LNCaP clone FGC (cell line): ENCODE measurements around the gene PPP3CA.

Experiments
- DNase-seq: peaks from one replicate; pipeline ENCODE4 v3.0.0-alpha.2; 2011; ENCODE audit warnings: low read depth
- H3K4me3 ChIP-seq: 2 replicates; pipeline ENCODE4 v1.5.1; 2011; ENCODE audit warnings: mild to moderate bottlenecking, low read depth, low read length, control low read depth
- CTCF ChIP-seq: IDR thresholded peaks from 2 replicates; pipeline ENCODE4 v1.5.1; 2012; ENCODE audit warnings: mild to moderate bottlenecking; ENCODE audit not compliant: control insufficient read depth, insufficient read depth; ENCODE audit errors: extremely low read depth

Gene PPP3CA

DNA sequence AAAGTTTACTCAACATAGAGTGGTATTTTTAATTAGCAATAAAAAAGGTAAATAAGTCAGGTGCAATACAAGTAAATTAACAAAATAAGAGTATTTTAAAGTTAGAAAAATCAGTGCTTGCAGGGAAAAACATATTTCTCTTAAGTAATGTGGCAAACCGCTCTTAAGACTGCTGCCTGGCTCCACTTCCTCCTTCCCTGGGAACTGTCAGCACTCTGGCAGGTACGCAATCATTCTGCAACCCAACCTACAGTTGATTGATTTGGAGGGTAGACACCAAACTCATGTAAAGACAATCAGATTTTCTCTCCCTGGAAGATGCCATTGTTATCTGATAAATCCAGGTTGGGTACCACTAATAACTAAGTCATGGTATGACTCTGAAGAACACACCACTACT lies 63.9 kb downstream of the PPP3CA start:
- H3K4me3 ChIP-seq, result no peak overlapping the region
- no peak for DNase-seq
- TF ChIP-seq CTCF, result no peak

- DNase-seq, result no peak
- no peak overlapping the region for H3K4me3 ChIP-seq
- TF ChIP-seq CTCF, result no peak
Observed at GRCh38 chr4:101282076-101282844, 65.1 kb downstream of the PPP3CA start.

- H3K4me3 ChIP-seq, result no peak overlapping the region
- TF ChIP-seq CTCF, result no peak
- DNase-seq, result no peak
Observed at GRCh38 chr4:101280866-101281600, 66.3 kb downstream of the PPP3CA start.

GRCh38 chr4:101279377-101279871 lies 67.9 kb downstream of the PPP3CA start:
- TF ChIP-seq CTCF, result no peak
- no peak for DNase-seq
- H3K4me3 ChIP-seq, result no peak overlapping the region

DNA sequence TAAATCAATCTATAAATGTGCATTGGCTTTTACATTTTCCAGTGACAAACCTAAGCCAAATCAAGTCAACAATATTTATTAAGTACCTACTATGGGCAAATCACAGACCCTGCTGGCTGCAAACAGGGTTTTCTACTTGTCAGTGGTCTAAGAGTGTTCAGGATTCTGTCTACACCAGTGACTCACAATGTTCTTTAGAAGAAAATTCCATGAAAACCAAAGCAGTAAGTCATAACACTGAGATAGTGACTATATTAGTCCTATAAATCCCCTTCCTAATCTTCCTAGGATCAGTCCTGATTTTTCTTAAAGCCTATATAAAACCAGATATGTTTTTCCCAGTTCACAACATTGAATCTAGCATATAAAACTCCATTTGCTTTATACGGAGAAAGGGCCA lies 69.7 kb downstream of the PPP3CA start:
- H3K4me3 ChIP-seq, result no peak overlapping the region
- TF ChIP-seq CTCF, result no peak
- no peak for DNase-seq

DNA sequence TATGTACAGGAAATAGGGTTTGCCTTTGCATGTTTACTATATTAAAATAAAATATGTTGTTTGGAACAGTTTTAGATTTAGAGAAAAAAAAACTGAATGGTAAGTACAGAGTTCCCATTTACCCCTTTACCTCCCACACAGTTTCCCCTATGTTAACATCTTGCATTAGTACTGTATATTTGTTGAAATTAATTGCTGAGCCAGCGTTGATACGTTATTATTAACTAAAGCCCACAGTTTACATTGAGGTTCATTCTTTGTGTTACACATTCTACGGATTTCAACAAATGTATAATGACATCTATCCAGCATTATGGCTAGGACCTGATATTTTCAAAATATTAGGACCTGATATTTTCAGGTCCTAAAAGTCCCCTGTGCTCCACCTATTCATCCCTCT lies 70.7 kb downstream of the PPP3CA start:
- DNase-seq, result no peak
- no peak for TF ChIP-seq CTCF
- no peak overlapping the region for H3K4me3 ChIP-seq
